ENCODE data around the gene DSC1. TPM values are rescaled to one million over a fixed set of nuclear protein-coding genes. Genes with fewer than 3 reads are reported as not detected.
"Not testable (repeated sequence)": the region's sequence is repeated elsewhere in the genome, so short reads cannot be mapped to it uniquely, and the experiment has no call there.

Gene DSC1
- total and polyA plus RNA-seq, 10 of the 15 experiments (the other 5 are each of a cell fraction or from before 2014, with no cell fraction given) = 0.24 to 0.84 (median 0.44) TPM; not detected in 1

- no peak for TF ChIP-seq NFYB (IDR thresholded peaks at IDR 0.05; ENCODE audit: insufficient read depth, low read depth, low read length)
- no peak for TF ChIP-seq IKZF1 (conservative IDR thresholded peaks at IDR 0.05)
- no peak for TF ChIP-seq BRCA1 (IDR thresholded peaks at IDR 0.05; ENCODE audit: low read depth, low read length)
- TF ChIP-seq CUX1 (IDR thresholded peaks at IDR 0.05; ENCODE audit: insufficient replicate concordance, low read depth, low read length) = no peak
- TF ChIP-seq NR2C1 (IDR thresholded peaks at IDR 0.05) = no peak
- no peak for TF ChIP-seq SMARCA5 (IDR thresholded peaks at IDR 0.05)
- TF ChIP-seq BCL11A (IDR thresholded peaks at IDR 0.05; ENCODE audit: low read depth, low read length) = no peak
Observed at GRCh38 chr18:31125878-31126277, 36.8 kb downstream of the DSC1 start (continued).

- POLR2A ChIA-PET; H3K9me3 ChIP-seq (replicated peaks; ENCODE audit: control insufficient read depth, insufficient read depth, low read length); H3K4me3 ChIP-seq; H3K4me1 ChIP-seq (ENCODE audit: control insufficient read depth, insufficient read depth, low read length); intact Hi-C loops (cut with micrococcal nuclease; ENCODE audit: unreplicated experiment); RAD21 ChIA-PET (ENCODE audit: unreplicated experiment); DNase-seq (ENCODE audit: low read depth, low spot score); H4K20me1 ChIP-seq (ENCODE audit: control insufficient read depth, insufficient read depth); in situ Hi-C loops (cut with MboI); SMC1A ChIA-PET (ENCODE audit: uncharacterized antibody, unreplicated experiment); H3K9ac ChIP-seq (ENCODE audit: control insufficient read depth, insufficient read depth, low read length); H2AFZ ChIP-seq (ENCODE audit: control insufficient read depth, low read depth, low read length); H3K27me3 ChIP-seq (replicated peaks in 1 of 2; ENCODE audit: control insufficient read depth in 2 of 2, insufficient read depth in 2 of 2, low read length in 1 of 2); H3K79me2 ChIP-seq (ENCODE audit: control insufficient read depth, insufficient read depth, low read length); H3K4me2 ChIP-seq (ENCODE audit: control insufficient read depth, insufficient read depth); BruUV-seq (replicated peaks); H3K27ac ChIP-seq (ENCODE audit: control insufficient read depth, insufficient read depth); FAIRE-seq; H3K36me3 ChIP-seq (ENCODE audit: control insufficient read depth in 2 of 2, insufficient read depth in 2 of 2, low read length in 1 of 2); ATAC-seq: not testable (repeated sequence)
- CTCF ChIA-PET = interaction anchor here (0.7 kb wide), 1 partner anchor 19 kb away, joined by 3 read pairs; no protein-coding TSS in a partner anchor
- 0% methylated on average over 2 of the region's 2 CpGs for WGBS (ENCODE audit: insufficient coverage, insufficient replicate concordance, low lambda C conversion rate, missing lambda C conversion rate)
Observed at GRCh38 chr18:31123125-31123524, 39.5 kb downstream of the DSC1 start.
